Progenitor cell of endocrine pancreas (in vitro differentiated cells): ENCODE data around the gene NETO2. TPM values are rescaled to one million over a fixed set of nuclear protein-coding genes. Genes with fewer than 3 reads are reported as not detected.
"Not testable (repeated sequence)": the region's sequence is repeated elsewhere in the genome, so short reads cannot be mapped to it uniquely, and the experiment has no call there.

Experiments used
- DNase-seq: peaks from one replicate; pipeline ENCODE4 v3.0.0; 2021; ENCODE audit warnings: low spot score; ENCODE audit not compliant: unreplicated experiment
- H3K27ac Mint-ChIP-seq: 2 replicates; pipeline ENCODE4 v1.8.0; 2021; ENCODE audit warnings: mild to moderate bottlenecking, moderate library complexity, mixed read lengths
- H3K27me3 Mint-ChIP-seq: 2 replicates; pipeline ENCODE4 v1.8.0; 2021; ENCODE audit warnings: mixed read lengths
- H3K36me3 Mint-ChIP-seq: 2 replicates; pipeline ENCODE4 v1.8.0; 2022; ENCODE audit warnings: mixed read lengths; ENCODE audit not compliant: insufficient read depth
- H3K4me1 Mint-ChIP-seq: 2 replicates; pipeline ENCODE4 v1.8.0; 2021; ENCODE audit warnings: low read depth, mixed read lengths
- H3K4me3 Mint-ChIP-seq: 2 replicates; pipeline ENCODE4 v1.8.0; 2021; ENCODE audit warnings: low read depth, mild to moderate bottlenecking, moderate library complexity, mixed read lengths
- H3K9me3 Mint-ChIP-seq: 2 replicates; pipeline ENCODE4 v1.8.0; 2021; ENCODE audit warnings: low read depth, mixed read lengths
- total RNA-seq: library from RNA; stranded (reverse); gene quantifications from 2 replicates; pipeline ENCODE4 v1.2.1, GENCODE V29; 2021
- TF ChIP-seq, protein P1 (sequence below): fragments of 200-600 bp; sonication (generic); IDR thresholded peaks from one replicate; pipeline ENCODE4 v1.5.0; 2021; ENCODE audit warnings: antibody characterized with exemption, mild to moderate bottlenecking; ENCODE audit not compliant: unreplicated experiment

Gene NETO2
- total RNA-seq, 1 donor from 2014 or later, result 55.2 TPM

DNA sequence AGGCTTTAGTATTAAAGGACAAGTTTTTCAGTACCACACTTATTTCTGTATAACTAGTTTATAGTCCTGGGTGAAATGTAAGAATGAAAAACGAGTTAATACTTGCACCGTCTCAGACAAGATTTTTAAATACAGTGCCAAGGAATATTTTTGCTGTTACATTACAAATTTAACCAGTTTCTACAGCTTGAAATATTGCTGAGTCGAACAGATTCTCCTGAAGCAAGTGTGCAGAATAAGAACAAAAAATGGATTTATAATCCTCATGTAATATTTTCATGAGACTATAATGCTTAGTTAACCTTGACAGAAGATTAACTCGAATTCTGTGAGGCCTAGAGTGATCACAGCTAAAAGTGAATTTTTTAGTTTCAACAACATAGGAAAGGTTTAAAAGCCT is 3.1 kb downstream of the NETO2 start:
- Mint-ChIP-seq H3K27ac (no peak overlapping the region), H3K4me1 (peaks cover 27% of the 10 kb centered on the region), H3K27me3 (peaks cover 12% of the 10 kb centered on the region)

DNA sequence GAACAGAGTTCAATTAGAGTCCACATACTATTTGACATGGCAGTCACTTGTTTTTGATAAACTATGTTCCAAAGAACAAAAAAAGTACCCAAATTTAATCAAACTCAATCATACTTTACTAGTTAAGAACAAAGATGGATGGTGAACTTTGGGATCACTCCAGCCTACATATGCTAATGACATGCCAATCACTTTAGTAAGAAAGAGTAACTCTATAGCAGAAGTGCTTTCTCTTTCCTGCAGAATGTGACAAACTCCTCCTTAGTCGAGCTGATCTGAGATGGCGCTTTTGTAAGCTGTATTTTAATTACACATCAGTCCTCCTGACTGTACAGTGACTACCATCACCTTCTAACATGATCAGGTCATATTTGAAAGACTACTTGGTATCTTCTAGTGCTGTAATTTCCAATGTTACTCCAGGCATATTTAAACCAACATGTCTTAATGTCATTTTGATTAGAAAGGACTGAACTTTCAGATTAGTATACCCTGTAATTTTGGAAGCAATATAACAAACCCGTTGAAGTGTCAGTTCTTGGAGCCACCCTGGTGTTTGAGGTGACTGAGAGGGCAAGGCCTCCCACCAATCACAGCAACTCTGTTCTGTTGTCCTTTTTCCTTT is 4.1 kb downstream of the NETO2 start:
- H3K9me3 Mint-ChIP-seq, result no peaks in the 10 kb centered on the region
- H3K27me3 Mint-ChIP-seq, result peaks cover 2% of the 10 kb centered on the region
- no peak for DNase-seq
- peaks cover 30% of the 10 kb centered on the region for H3K4me1 Mint-ChIP-seq
- H3K36me3 Mint-ChIP-seq, result no peaks in the 10 kb centered on the region
- H3K27ac Mint-ChIP-seq, result no peak overlapping the region
- H3K4me3 Mint-ChIP-seq, result no peak overlapping the region
- TF ChIP-seq, protein P1, sequence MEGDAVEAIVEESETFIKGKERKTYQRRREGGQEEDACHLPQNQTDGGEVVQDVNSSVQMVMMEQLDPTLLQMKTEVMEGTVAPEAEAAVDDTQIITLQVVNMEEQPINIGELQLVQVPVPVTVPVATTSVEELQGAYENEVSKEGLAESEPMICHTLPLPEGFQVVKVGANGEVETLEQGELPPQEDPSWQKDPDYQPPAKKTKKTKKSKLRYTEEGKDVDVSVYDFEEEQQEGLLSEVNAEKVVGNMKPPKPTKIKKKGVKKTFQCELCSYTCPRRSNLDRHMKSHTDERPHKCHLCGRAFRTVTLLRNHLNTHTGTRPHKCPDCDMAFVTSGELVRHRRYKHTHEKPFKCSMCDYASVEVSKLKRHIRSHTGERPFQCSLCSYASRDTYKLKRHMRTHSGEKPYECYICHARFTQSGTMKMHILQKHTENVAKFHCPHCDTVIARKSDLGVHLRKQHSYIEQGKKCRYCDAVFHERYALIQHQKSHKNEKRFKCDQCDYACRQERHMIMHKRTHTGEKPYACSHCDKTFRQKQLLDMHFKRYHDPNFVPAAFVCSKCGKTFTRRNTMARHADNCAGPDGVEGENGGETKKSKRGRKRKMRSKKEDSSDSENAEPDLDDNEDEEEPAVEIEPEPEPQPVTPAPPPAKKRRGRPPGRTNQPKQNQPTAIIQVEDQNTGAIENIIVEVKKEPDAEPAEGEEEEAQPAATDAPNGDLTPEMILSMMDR, result no peak

More for the DNA sequence above, 3.1 kb downstream of the NETO2 start:
- Mint-ChIP-seq H3K4me3 (no peak overlapping the region), H3K36me3 (no peaks in the 10 kb centered on the region), H3K9me3 (no peaks in the 10 kb centered on the region)
- DNase-seq, result no peak
- TF ChIP-seq, protein P1, result no peak

DNA sequence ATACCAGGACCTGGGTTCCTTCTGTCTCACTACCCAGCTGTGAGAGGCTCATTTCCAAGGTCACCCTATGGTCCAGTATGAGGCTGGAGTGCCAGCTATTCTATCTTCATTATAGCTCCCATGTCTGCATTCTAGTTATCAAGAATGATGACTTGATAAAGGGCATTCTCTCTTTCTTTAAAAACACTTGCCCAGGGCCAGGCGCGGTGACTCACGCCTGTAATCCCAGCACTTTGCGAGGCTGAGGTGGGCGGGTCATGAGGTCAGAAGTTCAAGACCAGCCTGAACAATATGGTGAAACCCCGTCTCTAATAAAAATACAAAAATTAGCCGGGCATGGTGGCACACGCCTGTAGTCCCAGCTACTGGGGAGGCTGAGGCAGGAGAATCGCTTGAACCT is 5.8 kb downstream of the NETO2 start:
- not testable (repeated sequence) for H3K27ac Mint-ChIP-seq, H3K27me3 Mint-ChIP-seq, H3K36me3 Mint-ChIP-seq, H3K4me3 Mint-ChIP-seq, DNase-seq, H3K9me3 Mint-ChIP-seq
- H3K4me1 Mint-ChIP-seq, result peaks cover 34% of the 10 kb centered on the region

DNA sequence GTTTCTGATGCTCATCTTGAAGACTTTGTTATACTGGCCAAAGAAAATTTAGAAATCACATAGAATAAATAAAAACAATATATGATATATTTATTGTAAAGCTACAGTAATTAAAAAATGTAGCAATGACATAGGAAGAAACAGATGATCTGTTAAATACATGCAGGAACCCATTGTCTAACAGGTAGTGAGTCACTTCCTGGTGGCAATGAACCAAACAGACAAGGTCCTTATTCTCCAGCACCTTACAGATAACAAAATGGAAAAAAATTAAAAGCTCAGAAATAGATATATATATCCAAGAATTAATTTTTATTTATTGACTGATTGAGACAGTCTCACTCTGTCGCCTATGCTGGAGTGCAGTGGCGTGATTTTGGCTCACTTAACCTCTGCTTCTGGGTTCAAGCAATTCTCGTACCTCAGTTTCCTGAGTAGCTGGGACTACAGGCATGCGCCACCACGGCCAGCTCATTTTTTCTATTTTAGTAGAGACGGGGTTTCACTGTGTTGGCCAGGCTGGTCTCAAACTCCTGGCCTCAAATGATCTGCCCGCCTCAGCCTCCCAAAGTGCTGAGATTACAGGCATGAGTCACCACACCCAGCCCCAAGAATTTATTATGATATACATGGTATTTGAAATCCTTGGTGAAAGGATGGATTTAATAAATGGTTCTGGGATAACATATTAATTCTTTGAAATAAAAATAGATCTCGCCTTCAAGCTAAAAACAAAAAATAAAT is 7.5 kb downstream of the NETO2 start:
- no peaks in the 10 kb centered on the region for H3K27me3 Mint-ChIP-seq
- H3K36me3 Mint-ChIP-seq, result no peaks in the 10 kb centered on the region
- no peak overlapping the region for H3K27ac Mint-ChIP-seq
- TF ChIP-seq, protein P1, result no peak
- H3K9me3 Mint-ChIP-seq, result no peaks in the 10 kb centered on the region
- DNase-seq, result no peak
- no peak overlapping the region for H3K4me3 Mint-ChIP-seq
- peaks cover 25% of the 10 kb centered on the region for H3K4me1 Mint-ChIP-seq

DNA sequence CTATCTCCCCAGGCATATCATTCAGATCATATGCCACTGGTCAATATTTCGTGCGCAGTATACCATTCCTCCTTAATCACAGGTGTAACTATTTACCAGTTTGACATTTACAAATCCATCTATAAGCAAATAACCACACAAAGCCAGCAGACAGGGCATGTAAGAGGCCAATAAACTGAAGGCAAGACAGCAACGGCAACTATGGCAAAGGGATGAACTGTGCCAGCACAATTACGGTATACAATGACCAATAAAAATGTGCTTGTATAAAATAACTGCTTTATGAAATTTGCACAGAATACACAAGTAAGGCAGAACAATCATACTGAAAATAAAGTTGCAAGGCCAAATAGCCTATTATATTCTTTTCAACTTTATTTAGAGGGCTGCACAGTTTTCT is 9.2 kb downstream of the NETO2 start:
- H3K4me3 Mint-ChIP-seq, result no peak overlapping the region
- DNase-seq, result no peak
- H3K27ac Mint-ChIP-seq, result no peak overlapping the region
- TF ChIP-seq, protein P1, result no peak
- no peaks in the 10 kb centered on the region for H3K27me3 Mint-ChIP-seq
- H3K4me1 Mint-ChIP-seq, result peaks cover 19% of the 10 kb centered on the region
- peaks cover 1% of the 10 kb centered on the region for H3K36me3 Mint-ChIP-seq
- H3K9me3 Mint-ChIP-seq, result no peaks in the 10 kb centered on the region

DNA sequence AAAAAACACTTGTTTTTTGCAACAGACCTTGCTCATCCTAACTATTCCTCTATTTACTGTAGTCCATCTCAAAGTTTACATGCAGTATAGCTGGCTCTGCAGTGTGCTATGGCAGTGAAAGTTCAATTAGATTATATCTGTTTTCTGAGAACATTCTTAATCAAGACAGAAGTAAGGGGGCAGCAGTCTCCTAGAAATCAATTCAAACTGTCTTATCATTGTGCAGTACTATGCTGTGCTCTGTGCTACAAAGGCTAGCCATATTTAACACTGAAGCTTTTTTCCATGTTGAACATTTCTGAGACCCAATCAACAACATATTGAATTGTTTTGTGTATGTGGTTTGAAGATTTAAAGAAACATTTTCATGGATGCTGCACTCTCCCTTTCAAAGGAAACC is 11.4 kb downstream of the NETO2 start:
- DNase-seq, result no peak
- Mint-ChIP-seq H3K36me3 (peaks cover 4% of the 10 kb centered on the region), H3K27me3 (no peaks in the 10 kb centered on the region), H3K27ac (no peak overlapping the region), H3K4me1 (peaks cover 9% of the 10 kb centered on the region), H3K9me3 (no peaks in the 10 kb centered on the region), H3K4me3 (no peak overlapping the region)
- TF ChIP-seq, protein P1, result no peak
